Neural crest cell (in vitro differentiated cells): Measurements from ENCODE around the gene TOPBP1. TPM values are rescaled to one million over a fixed set of nuclear protein-coding genes. Genes with fewer than 3 reads are reported as not detected.
"Not testable (repeated sequence)": the region's sequence is repeated elsewhere in the genome, so short reads cannot be mapped to it uniquely, and the experiment has no call there.

Experiments used
- DNase-seq: peaks from one replicate; pipeline ENCODE4 v3.0.0; 2021; ENCODE audit warnings: low read depth, mixed read lengths, low spot score
- H3K27ac Mint-ChIP-seq: one replicate; pipeline ENCODE4 v1.8.0; 2021; ENCODE audit warnings: mild to moderate bottlenecking, mixed read lengths; ENCODE audit not compliant: unreplicated experiment
- H3K27me3 Mint-ChIP-seq: 2 replicates; pipeline ENCODE4 v1.8.0; 2021; ENCODE audit warnings: low read depth, mild to moderate bottlenecking, mixed read lengths
- H3K36me3 Mint-ChIP-seq: 2 replicates; pipeline ENCODE4 v1.8.0; 2021; ENCODE audit warnings: low read depth, mild to moderate bottlenecking, mixed read lengths
- H3K4me1 Mint-ChIP-seq: 2 replicates; pipeline ENCODE4 v1.8.0; 2021; ENCODE audit warnings: mixed read lengths
- H3K4me3 Mint-ChIP-seq: one replicate; pipeline ENCODE4 v1.8.0; 2021; ENCODE audit warnings: mild to moderate bottlenecking, mixed read lengths
- H3K9me3 Mint-ChIP-seq: 2 replicates; pipeline ENCODE4 v1.8.0; 2021; ENCODE audit warnings: mixed read lengths
- CTCF ChIP-seq: fragments of 200-600 bp; sonication (generic); conservative IDR thresholded peaks from 2 replicates; pipeline ENCODE4 v1.5.0; 2021; ENCODE audit warnings: antibody characterized with exemption, mild to moderate bottlenecking
- total RNA-seq: library from RNA; stranded (reverse); gene quantifications from 2 replicates; pipeline ENCODE4 v1.2.1, GENCODE V29; 2021

Gene TOPBP1
- total RNA-seq, 1 donor from 2014 or later = 58.8 TPM

- peaks cover 2% of the 10 kb centered on the region for H3K9me3 Mint-ChIP-seq
- TF ChIP-seq CTCF = no peak
- H3K4me1 Mint-ChIP-seq = no peaks in the 10 kb centered on the region
- H3K36me3 Mint-ChIP-seq = no peaks in the 10 kb centered on the region
- no peak overlapping the region for H3K4me3 Mint-ChIP-seq
- no peaks in the 10 kb centered on the region for H3K27me3 Mint-ChIP-seq
- DNase-seq = no peak
- H3K27ac Mint-ChIP-seq = no peak overlapping the region
Measured at GRCh38 chr3:133695560-133696171, 33.9 kb upstream of the TOPBP1 start.

- no peak for DNase-seq
- Mint-ChIP-seq H3K4me3 (no peak overlapping the region), H3K27ac (no peak overlapping the region), H3K36me3 (no peaks in the 10 kb centered on the region), H3K9me3 (peaks cover 2% of the 10 kb centered on the region), H3K4me1 (no peaks in the 10 kb centered on the region), H3K27me3 (no peaks in the 10 kb centered on the region)
- TF ChIP-seq CTCF = no peak
Measured at GRCh38 chr3:133694288-133695268, 32.8 kb upstream of the TOPBP1 start.

- H3K9me3 Mint-ChIP-seq = peaks cover 2% of the 10 kb centered on the region
- H3K27me3 Mint-ChIP-seq = no peaks in the 10 kb centered on the region
- H3K4me3 Mint-ChIP-seq = no peak overlapping the region
- no peaks in the 10 kb centered on the region for H3K36me3 Mint-ChIP-seq
- H3K27ac Mint-ChIP-seq = no peak overlapping the region
- TF ChIP-seq CTCF = no peak
- H3K4me1 Mint-ChIP-seq = no peaks in the 10 kb centered on the region
- DNase-seq = no peak
Measured at GRCh38 chr3:133693821-133694220, 32.1 kb upstream of the TOPBP1 start.

GRCh38 chr3:133692759-133693158 is 31.0 kb upstream of the TOPBP1 start:
- Mint-ChIP-seq H3K4me3 (no peak overlapping the region), H3K27ac (no peak overlapping the region), H3K27me3 (peaks cover 6% of the 10 kb centered on the region), H3K4me1 (no peaks in the 10 kb centered on the region), H3K36me3 (no peaks in the 10 kb centered on the region), H3K9me3 (no peaks in the 10 kb centered on the region)
- TF ChIP-seq CTCF = no peak
- no peak for DNase-seq

- Mint-ChIP-seq H3K27ac (no peak overlapping the region), H3K4me1 (no peaks in the 10 kb centered on the region), H3K27me3 (peaks cover 9% of the 10 kb centered on the region), H3K4me3 (no peak overlapping the region), H3K9me3 (no peaks in the 10 kb centered on the region), H3K36me3 (no peaks in the 10 kb centered on the region)
- no peak for DNase-seq
- no peak for TF ChIP-seq CTCF
Measured at GRCh38 chr3:133691273-133692107, 29.7 kb upstream of the TOPBP1 start.

GRCh38 chr3:133677993-133678392 is 16.3 kb upstream of the TOPBP1 start:
- Mint-ChIP-seq H3K27me3 (peaks cover 60% of the 10 kb centered on the region), H3K4me1 (peaks cover 23% of the 10 kb centered on the region)
- H3K4me3 Mint-ChIP-seq, H3K9me3 Mint-ChIP-seq, H3K36me3 Mint-ChIP-seq, DNase-seq, H3K27ac Mint-ChIP-seq: not testable (repeated sequence)
